AG04449 (cell line): Measurements from ENCODE around the gene CANT1.

ENCODE experiments used
- CTCF ChIA-PET: fragments of 350-600 bp; formaldehyde crosslinking; extraction: SDS; loops from one replicate; lab custom pipeline; 2021; ENCODE audit warnings: antibody characterized with exemption; lab: Yijun Ruan, JAX
- POLR2A ChIA-PET: fragments of 400-600, 350-600 bp; formaldehyde crosslinking; extraction: SDS; loops from one replicate; lab custom pipeline; 2020; ENCODE audit warnings: antibody characterized with exemption, inconsistent platforms; lab: Yijun Ruan, JAX
- DNase-seq: peaks from one replicate; pipeline ENCODE4 v3.0.0-alpha.2; 2010; ENCODE audit warnings: low read depth, low spot score
- H3K4me3 ChIP-seq: 2 replicates; pipeline ENCODE4 v1.5.1; 2011; ENCODE audit warnings: low read depth, mild to moderate bottlenecking, control low read depth, low read length
- CTCF ChIP-seq: IDR thresholded peaks from one replicate; pipeline ENCODE4 v1.5.1; 2011; ENCODE audit warnings: mild to moderate bottlenecking, moderate library complexity, low read length, control low read depth, inconsistent platforms; ENCODE audit not compliant: insufficient read depth; ENCODE audit errors: missing control alignments

The CANT1 gene

GRCh38 chr17:79009397-79010303, at the start of gene CANT1:
TSS of gene CANT1 (minus strand) at chr17:79009764. CDS start at chr17:78997622, 12,142 bp downstream.
- TF ChIP-seq CTCF, result no peak
- CTCF ChIA-PET, result interaction anchor here (1.4 kb wide), 1 partner anchor 36 kb away, joined by 3 read pairs; no protein-coding TSS in a partner anchor
- peak; percentile 7 for DNase-seq
- peak within 1 kb of the TSS; percentile 99 for H3K4me3 ChIP-seq
- POLR2A ChIA-PET, result interaction anchor here (0.7 kb wide), 1 partner anchor 18 kb away, joined by 3 read pairs; no protein-coding TSS in a partner anchor

- CTCF ChIA-PET, result no interaction called here
- POLR2A ChIA-PET, result no interaction called here
- TF ChIP-seq CTCF, result no peak
- no peak overlapping the region for H3K4me3 ChIP-seq
- no peak for DNase-seq
Observed at GRCh38 chr17:79057737-79058385, 48.3 kb upstream of the CANT1 start.

GRCh38 chr17:79055197-79055596, 45.6 kb upstream of the CANT1 start:
- no peak overlapping the region for H3K4me3 ChIP-seq
- ChIA-PET CTCF (interaction anchor here (1.0 to 3.3 kb wide), 4 partner anchors 9 to 339 kb away, joined by 3 to 11 read pairs (median 6); no protein-coding TSS in a partner anchor), POLR2A (no interaction called here)
- TF ChIP-seq CTCF, result no peak
- no peak for DNase-seq

GRCh38 chr17:79054200-79054960, 44.8 kb upstream of the CANT1 start:
- ChIA-PET POLR2A (no interaction called here), CTCF (interaction anchor here (0.8 to 3.3 kb wide), 10 partner anchors 8 to 340 kb away, joined by 3 to 11 read pairs (median 5); no protein-coding TSS in a partner anchor)
- no peak overlapping the region for H3K4me3 ChIP-seq
- TF ChIP-seq CTCF, result no peak
- DNase-seq, result no peak

GRCh38 chr17:79053251-79053925, 43.8 kb upstream of the CANT1 start:
- no peak for TF ChIP-seq CTCF
- ChIA-PET CTCF (interaction anchor here (0.8 to 3.3 kb wide), 13 partner anchors 8 to 341 kb away, joined by 3 to 13 read pairs (median 5); no protein-coding TSS in a partner anchor), POLR2A (no interaction called here)
- no peak for DNase-seq
- H3K4me3 ChIP-seq, result no peak overlapping the region
